ENCODE results near the gene MTHFR. TPM values are rescaled to one million over a fixed set of nuclear protein-coding genes. Genes with fewer than 3 reads are reported as not detected.

MTHFR gene
- total and polyA plus RNA-seq, 2 of the 4 experiments (the other 2 are of a cell fraction) = 7.3 to 7.4 TPM

DNA sequence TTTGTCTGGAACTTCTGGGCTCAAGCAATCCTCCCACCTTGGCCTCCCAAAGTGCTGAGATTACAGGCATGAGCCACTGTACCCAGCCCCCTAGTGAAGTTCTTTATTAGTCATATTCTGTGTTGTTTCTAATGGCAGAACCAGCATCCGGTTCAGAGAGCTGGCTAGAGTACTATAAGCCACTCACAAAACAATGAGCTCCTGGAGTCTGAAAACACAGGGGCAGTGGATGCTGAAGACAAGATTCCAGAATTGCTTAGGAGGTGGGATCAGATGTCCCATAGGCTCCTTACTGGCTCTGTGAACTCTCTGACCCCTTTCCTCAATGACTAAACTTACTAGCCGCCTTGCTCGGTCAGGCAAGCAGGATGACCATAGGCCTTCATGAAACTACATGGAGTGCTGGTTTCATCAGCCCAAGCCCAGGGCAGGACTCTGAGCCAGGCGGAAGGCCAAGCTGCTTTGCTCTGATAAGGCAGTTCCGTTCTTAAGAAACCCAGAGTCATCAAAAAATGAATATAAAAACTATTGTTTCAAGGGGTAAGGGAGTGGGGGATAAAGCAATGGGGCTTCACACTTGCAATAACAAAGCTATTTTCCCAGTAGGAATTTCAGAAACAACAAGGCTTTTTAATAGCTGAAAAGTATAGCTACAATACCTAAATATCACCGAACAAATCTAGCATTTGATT, 8.1 kb downstream of the MTHFR start:
- H3K27ac ChIP-seq (ENCODE audit: insufficient read depth, low read length) = peak overlapping the region; percentile 40; the same call in 1 of the 2 replicates
- H3K79me1 ChIP-seq (ENCODE audit: low read depth in 1 of 2, low read length in 2 of 2) = peaks cover 0 to 21% of the 10 kb centered on the region in 2 experiments; a peak in 2 of 4 replicates
- no peak overlapping the region for H2BK20ac ChIP-seq (ENCODE audit: low read depth, low read length)
- dilution Hi-C loops (cut with HindIII; ENCODE audit: low sequenced_read_pairs, unreplicated experiment) = no loop called here
- no peak overlapping the region for H2AK9ac ChIP-seq (replicated peaks; ENCODE audit: low read depth, low read length, poor library complexity)
- ChIA-PET CTCF (interaction anchor here (0.6 kb wide), 2 partner anchors 13 to 131 kb away, joined by 3 to 5 read pairs; no protein-coding TSS in a partner anchor), POLR2A (ENCODE audit: unreplicated experiment) (no interaction called here)
- H2AFZ ChIP-seq (replicated peaks; ENCODE audit: low read length, poor library complexity) = no peak overlapping the region
- no peak overlapping the region; the same call in 1 of the 2 replicates for H2AK5ac ChIP-seq (ENCODE audit: low read depth, low read length)
- peaks cover 8% of the 10 kb centered on the region for H3K4me1 ChIP-seq (ENCODE audit: control insufficient read depth, insufficient read depth, low read length)
- no peak overlapping the region for H4K5ac ChIP-seq (ENCODE audit: low read depth, low read length)
- no peak overlapping the region; a peak in 1 of 4 replicates for H4K8ac ChIP-seq (ENCODE audit: low read depth in 2 of 2, low read length in 2 of 2)
- H3K9me3 ChIP-seq (ENCODE audit: control insufficient read depth, insufficient read depth, low read length) = no peaks in the 10 kb centered on the region
- peaks cover 48% of the 10 kb centered on the region for H3K36me3 ChIP-seq (ENCODE audit: control insufficient read depth, insufficient read depth, low read length)
- H4K91ac ChIP-seq (ENCODE audit: insufficient read depth, low read depth, low read length) = no peak overlapping the region
- no peak overlapping the region for H2BK5ac ChIP-seq (ENCODE audit: low read depth, low read length, poor library complexity, severe bottlenecking)
- no TSS peak for BruUV-seq (replicated peaks)
- H3K14ac ChIP-seq (replicated peaks; ENCODE audit: low read depth, low read length) = no peak overlapping the region
- H2BK15ac ChIP-seq (ENCODE audit: low read depth, low read length) = no peak overlapping the region; the same call in 2 of the 3 replicates
- DNase-seq (peak; percentile 51), ATAC-seq (ENCODE audit: low read depth) (peak; percentile 27; the same call in 1 of the 2 replicates)
- peaks cover 6% of the 10 kb centered on the region; the same call in 1 of the 2 replicates for H3K9me1 ChIP-seq (ENCODE audit: insufficient read depth, low read length)
- no peak overlapping the region for H3K4me3 ChIP-seq (ENCODE audit: insufficient read depth, low read depth, low read length)
- in situ Hi-C loops (cut with MboI; ENCODE audit: low sequenced_read_pairs) = no loop called here
- intact Hi-C loops (cut with micrococcal nuclease) = no loop called here
- peak overlapping the region; percentile 3; the same call in 1 of the 2 replicates for H2BK120ac ChIP-seq (ENCODE audit: low read depth, low read length)
- H3K4me2 ChIP-seq (ENCODE audit: low read depth, low read length) = no peak overlapping the region
- no peak overlapping the region for H3K56ac ChIP-seq (ENCODE audit: extremely low read depth, insufficient read depth, low read length)
- no peak overlapping the region for H3K9ac ChIP-seq (ENCODE audit: low read depth, low read length)
- no peak overlapping the region for H3K4ac ChIP-seq (ENCODE audit: low read depth, low read length)
- H3K27me3 ChIP-seq (ENCODE audit: control insufficient read depth, insufficient read depth, low read length) = no peaks in the 10 kb centered on the region
- H4K20me1 ChIP-seq (ENCODE audit: insufficient read depth, low read length) = no peaks in the 10 kb centered on the region
- no peak overlapping the region for H3K23ac ChIP-seq (ENCODE audit: low read depth, low read length)
- H3K18ac ChIP-seq (ENCODE audit: low read depth, low read length) = no peak overlapping the region
- no CpG with 5 or more reads among the region's 6 CpGs for WGBS, 2 experiments (ENCODE audit: extremely low coverage in 2 of 2, insufficient read length in 1 of 2)
- TF ChIP-seq MAFK (IDR thresholded peaks at IDR 0.05; ENCODE audit: low read depth, low read length) = no peak
- no peak for TF ChIP-seq MAZ (IDR thresholded peaks at IDR 0.05; ENCODE audit: borderline replicate concordance, low read depth, low read length)
- TF ChIP-seq CHD1 (IDR thresholded peaks at IDR 0.05; ENCODE audit: low read depth, low read length) = no peak
- no peak for TF ChIP-seq POLR2A (IDR thresholded peaks at IDR 0.05; ENCODE audit: low read depth, low read length)
- TF ChIP-seq, protein P1, sequence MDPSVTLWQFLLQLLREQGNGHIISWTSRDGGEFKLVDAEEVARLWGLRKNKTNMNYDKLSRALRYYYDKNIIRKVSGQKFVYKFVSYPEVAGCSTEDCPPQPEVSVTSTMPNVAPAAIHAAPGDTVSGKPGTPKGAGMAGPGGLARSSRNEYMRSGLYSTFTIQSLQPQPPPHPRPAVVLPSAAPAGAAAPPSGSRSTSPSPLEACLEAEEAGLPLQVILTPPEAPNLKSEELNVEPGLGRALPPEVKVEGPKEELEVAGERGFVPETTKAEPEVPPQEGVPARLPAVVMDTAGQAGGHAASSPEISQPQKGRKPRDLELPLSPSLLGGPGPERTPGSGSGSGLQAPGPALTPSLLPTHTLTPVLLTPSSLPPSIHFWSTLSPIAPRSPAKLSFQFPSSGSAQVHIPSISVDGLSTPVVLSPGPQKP (IDR thresholded peaks at IDR 0.05; ENCODE audit: borderline replicate concordance, low read depth, low read length) = no peak
- TF ChIP-seq RAD21 (IDR thresholded peaks at IDR 0.05; ENCODE audit: low read length) = no peak
- no peak for TF ChIP-seq MXI1 (IDR thresholded peaks at IDR 0.05; ENCODE audit: borderline replicate concordance, low read depth, low read length)
- TF ChIP-seq RFX5 (IDR thresholded peaks at IDR 0.05; ENCODE audit: low read depth, low read length) = no peak
- TF ChIP-seq, protein P2, sequence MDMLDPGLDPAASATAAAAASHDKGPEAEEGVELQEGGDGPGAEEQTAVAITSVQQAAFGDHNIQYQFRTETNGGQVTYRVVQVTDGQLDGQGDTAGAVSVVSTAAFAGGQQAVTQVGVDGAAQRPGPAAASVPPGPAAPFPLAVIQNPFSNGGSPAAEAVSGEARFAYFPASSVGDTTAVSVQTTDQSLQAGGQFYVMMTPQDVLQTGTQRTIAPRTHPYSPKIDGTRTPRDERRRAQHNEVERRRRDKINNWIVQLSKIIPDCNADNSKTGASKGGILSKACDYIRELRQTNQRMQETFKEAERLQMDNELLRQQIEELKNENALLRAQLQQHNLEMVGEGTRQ (IDR thresholded peaks at IDR 0.05; ENCODE audit: low read depth, low read length) = no peak
- TF ChIP-seq FOS (IDR thresholded peaks at IDR 0.05; ENCODE audit: low read depth, low read length) = no peak
- TF ChIP-seq, protein P3, sequence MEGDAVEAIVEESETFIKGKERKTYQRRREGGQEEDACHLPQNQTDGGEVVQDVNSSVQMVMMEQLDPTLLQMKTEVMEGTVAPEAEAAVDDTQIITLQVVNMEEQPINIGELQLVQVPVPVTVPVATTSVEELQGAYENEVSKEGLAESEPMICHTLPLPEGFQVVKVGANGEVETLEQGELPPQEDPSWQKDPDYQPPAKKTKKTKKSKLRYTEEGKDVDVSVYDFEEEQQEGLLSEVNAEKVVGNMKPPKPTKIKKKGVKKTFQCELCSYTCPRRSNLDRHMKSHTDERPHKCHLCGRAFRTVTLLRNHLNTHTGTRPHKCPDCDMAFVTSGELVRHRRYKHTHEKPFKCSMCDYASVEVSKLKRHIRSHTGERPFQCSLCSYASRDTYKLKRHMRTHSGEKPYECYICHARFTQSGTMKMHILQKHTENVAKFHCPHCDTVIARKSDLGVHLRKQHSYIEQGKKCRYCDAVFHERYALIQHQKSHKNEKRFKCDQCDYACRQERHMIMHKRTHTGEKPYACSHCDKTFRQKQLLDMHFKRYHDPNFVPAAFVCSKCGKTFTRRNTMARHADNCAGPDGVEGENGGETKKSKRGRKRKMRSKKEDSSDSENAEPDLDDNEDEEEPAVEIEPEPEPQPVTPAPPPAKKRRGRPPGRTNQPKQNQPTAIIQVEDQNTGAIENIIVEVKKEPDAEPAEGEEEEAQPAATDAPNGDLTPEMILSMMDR (conservative IDR thresholded peaks at IDR 0.05; ENCODE audit: low read depth, low read length) = no peak
- no peak for TF ChIP-seq NFE2L2 (IDR thresholded peaks at IDR 0.05; ENCODE audit: low read depth, low read length)
- no peak for TF ChIP-seq CEBPB (IDR thresholded peaks at IDR 0.05; ENCODE audit: low read depth, low read length)
- TF ChIP-seq SMC3 (IDR thresholded peaks at IDR 0.05; ENCODE audit: low read depth, low read length) = no peak
- no peak for TF ChIP-seq RCOR1 (IDR thresholded peaks at IDR 0.05; ENCODE audit: insufficient replicate concordance, low read length)
